HCT116 (cell line): Measurements from ENCODE around the gene PDZD4. TPM values are rescaled to one million over a fixed set of nuclear protein-coding genes. Genes with fewer than 3 reads are reported as not detected.

ENCODE experiments used
- ATAC-seq: fragments of 200-7000 bp; cut with Tn5 transposase; 2 replicates; pipeline ENCODE4 v1.9.1; 2020; ENCODE audit warnings: mild to moderate bottlenecking, moderate library complexity
- BruUV-seq: library from RNA; stranded (reverse); fragments of 400-500 nt; replicated peaks from 2 replicates; lab custom pipeline; 2021; lab: Mats Ljungman, UMichigan
- CTCF ChIA-PET: fragments of 300-600 bp; sonication (Branson Sonifier 250); formaldehyde crosslinking; loops from one replicate; lab custom pipeline; 2021; ENCODE audit warnings: antibody characterized with exemption; lab: Charles Lee
- POLR2A ChIA-PET: fragments of 300-600, 350-600 bp; sonication (Branson Sonifier 250); formaldehyde crosslinking; loops from one replicate; lab custom pipeline; 2021; ENCODE audit warnings: antibody characterized with exemption; lab: Charles Lee
- RAD21 ChIA-PET, 2 experiments: fragments of 300-600 bp; sonication (Branson Sonifier 250); formaldehyde crosslinking; loops; one replicate each; lab custom pipeline; 2023; ENCODE audit warnings: low total read pairs in 2 of 2; ENCODE audit not compliant: uncharacterized antibody in 2 of 2, unreplicated experiment in 2 of 2, low non-redundant PET in 1 of 2; lab: Charles Lee
- DNase-seq: peaks from one replicate; pipeline ENCODE4 v3.0.0-alpha.2; 2010; ENCODE audit warnings: low read depth, low spot score
- H2AFZ ChIP-seq: fragments of 200-600 bp; shearing (Covaris generic), sonication (generic); 2 replicates; pipeline ENCODE4 v1.6.1; 2017; ENCODE audit warnings: low read depth, mixed run types, mixed read lengths, antibody characterized with exemption, low read length; ENCODE audit not compliant: poor library complexity, severe bottlenecking
- H3K27ac ChIP-seq: 2 replicates; pipeline ENCODE4 v1.5.1; 2012; ENCODE audit warnings: low read depth, low read length
- H3K27me3 ChIP-seq: fragments of 200-600 bp; sonication (generic); 2 replicates; pipeline ENCODE4 v1.6.1; 2016; ENCODE audit warnings: mixed run types, low read length, mixed read lengths; ENCODE audit not compliant: insufficient read depth
- H3K36me3 ChIP-seq, 2 experiments: fragments of 200-500 bp in 1 of 2; fragments of 200-600 bp in 1 of 2; sonication (Bioruptor generic) in 1 of 2; sonication (generic) in 1 of 2; 2 replicates each; pipeline versions ENCODE4 v1.5.1 to v1.6.1; 2014 to 2016; ENCODE audit warnings: low read length in 2 of 2, inconsistent platforms in 1 of 2, mixed read lengths in 1 of 2, mixed run types in 1 of 2; ENCODE audit not compliant: insufficient read depth in 2 of 2, control insufficient read depth in 1 of 2
- H3K4me1 ChIP-seq, 2 experiments: fragments of 200-600 bp in 1 of 2; sonication (generic) in 1 of 2; 2 replicates each; pipeline versions ENCODE4 v1.5.1 to v1.6.1; 2012 to 2017; ENCODE audit warnings: low read length in 2 of 2, inconsistent platforms in 1 of 2, mild to moderate bottlenecking in 1 of 2, mixed read lengths in 1 of 2, mixed run types in 1 of 2, moderate library complexity in 1 of 2; ENCODE audit not compliant: insufficient read depth in 2 of 2, control insufficient read depth in 1 of 2
- H3K4me2 ChIP-seq: fragments of 200-600 bp; sonication (generic); 2 replicates; pipeline ENCODE4 v1.6.1; 2017; ENCODE audit warnings: mixed run types, low read length, mixed read lengths
- H3K4me3 ChIP-seq, 2 experiments: fragments of 200-600 bp in 1 of 2; sonication (generic) in 1 of 2; replicated peaks in 1 of 2; 2 replicates each; pipeline ENCODE4 v1.5.1; 2011 to 2016; ENCODE audit warnings: low read length in 2 of 2, control low read depth in 1 of 2, low read depth in 1 of 2, mild to moderate bottlenecking in 1 of 2, mixed read lengths in 1 of 2, mixed run types in 1 of 2
- H3K79me2 ChIP-seq: fragments of 200-600 bp; sonication (generic); 2 replicates; pipeline ENCODE4 v1.6.1; 2017; ENCODE audit warnings: mild to moderate bottlenecking, mixed run types, low read length, moderate library complexity, mixed read lengths; ENCODE audit not compliant: insufficient read depth
- H3K9ac ChIP-seq: fragments of 200-600 bp; sonication (generic); 2 replicates; pipeline ENCODE4 v1.6.1; 2016; ENCODE audit warnings: low read length, mixed read lengths
- H3K9me2 ChIP-seq: fragments of 200-600 bp; sonication (generic), shearing (Covaris generic); 2 replicates; pipeline ENCODE4 v1.6.1; 2017; ENCODE audit warnings: mixed run types, mild to moderate bottlenecking, moderate library complexity; ENCODE audit not compliant: insufficient read depth
- H3K9me3 ChIP-seq, 2 experiments: fragments of 200-500 bp in 1 of 2; fragments of 200-600 bp in 1 of 2; sonication (Bioruptor generic) in 1 of 2; sonication (generic) in 1 of 2; 2 replicates each; pipeline ENCODE4 v1.6.1; 2014 to 2017; ENCODE audit warnings: low read length in 2 of 2, mixed read lengths in 2 of 2, inconsistent platforms in 1 of 2, low read depth in 1 of 2, mild to moderate bottlenecking in 1 of 2, mixed run types in 1 of 2, moderate library complexity in 1 of 2; ENCODE audit not compliant: control insufficient read depth in 1 of 2, insufficient read depth in 1 of 2
- H4K20me1 ChIP-seq: fragments of 200-600 bp; sonication (generic), shearing (Covaris generic); 2 replicates; pipeline ENCODE4 v1.6.1; 2017; ENCODE audit warnings: mixed run types, mild to moderate bottlenecking, moderate library complexity; ENCODE audit not compliant: insufficient read depth
- CBX3 ChIP-seq: IDR thresholded peaks from 2 replicates; pipeline ENCODE4 v1.6.1; 2012; ENCODE audit warnings: low read depth
- CEBPB ChIP-seq: IDR thresholded peaks from 2 replicates; pipeline ENCODE4 v1.6.1; 2012; ENCODE audit warnings: low read depth
- CTCF ChIP-seq, 3 experiments: fragments of 200-600 bp in 1 of 3; sonication (generic) in 1 of 3; IDR thresholded peaks in 2 of 3; conservative IDR thresholded peaks in 1 of 3; 2 replicates each; pipeline ENCODE4 v1.5.1; 2012 to 2017; ENCODE audit warnings: low read depth in 2 of 3, low read length in 2 of 3, antibody characterized with exemption in 1 of 3, borderline replicate concordance in 1 of 3, control low read depth in 1 of 3, mild to moderate bottlenecking in 1 of 3, mixed read lengths in 1 of 3, mixed run types in 1 of 3, moderate library complexity in 1 of 3; ENCODE audit not compliant: insufficient read depth in 1 of 3
- EGR1 ChIP-seq: IDR thresholded peaks from 2 replicates; pipeline ENCODE4 v1.6.1; 2012; ENCODE audit warnings: low read depth
- EZH2 ChIP-seq: fragments of 200-600 bp; sonication (generic); IDR thresholded peaks from 2 replicates; pipeline ENCODE4 v1.6.1; 2017; ENCODE audit warnings: antibody characterized with exemption, mixed run types
- EZH2phosphoT487 ChIP-seq: fragments of 200-600 bp; IDR thresholded peaks from 2 replicates; pipeline ENCODE4 v1.6.1; 2018; ENCODE audit warnings: antibody characterized with exemption, borderline replicate concordance
- FOSL1 ChIP-seq: IDR thresholded peaks from 2 replicates; pipeline ENCODE4 v1.6.1; 2012; ENCODE audit warnings: low read depth
- POLR2A ChIP-seq: IDR thresholded peaks from 2 replicates; pipeline ENCODE4 v1.7.0; 2011; ENCODE audit warnings: borderline replicate concordance; ENCODE audit not compliant: insufficient read depth, insufficient read length; ENCODE audit errors: extremely low read depth
- RAD21 ChIP-seq: IDR thresholded peaks from 2 replicates; pipeline ENCODE4 v1.6.1; 2012; ENCODE audit warnings: low read depth, mild to moderate bottlenecking
- REST ChIP-seq: IDR thresholded peaks from 2 replicates; pipeline ENCODE4 v1.6.1; 2012; ENCODE audit warnings: low read depth
- SIN3A ChIP-seq: IDR thresholded peaks from 2 replicates; pipeline ENCODE4 v1.6.1; 2012; ENCODE audit warnings: low read depth
- SP1 ChIP-seq: IDR thresholded peaks from 2 replicates; pipeline ENCODE4 v1.6.1; 2012; ENCODE audit warnings: low read depth
- SRF ChIP-seq: IDR thresholded peaks from 2 replicates; pipeline ENCODE4 v1.6.1; 2012; ENCODE audit warnings: low read depth
- YY1 ChIP-seq: IDR thresholded peaks from 2 replicates; pipeline ENCODE4 v1.6.1; 2011; ENCODE audit warnings: low read length, low read depth, moderate library complexity, mild to moderate bottlenecking; ENCODE audit not compliant: insufficient replicate concordance; ENCODE audit errors: extremely low read depth
- ZFX ChIP-seq: fragments of 450-650 bp; IDR thresholded peaks from 2 replicates; pipeline ENCODE4 v1.6.1; 2017
- ZNF274 ChIP-seq: fragments of 200-500 bp; sonication (Bioruptor generic); IDR thresholded peaks from 2 replicates; pipeline ENCODE4 v1.6.1; 2014; ENCODE audit warnings: mild to moderate bottlenecking, low read depth, low read length, inconsistent platforms
- intact Hi-C: fragments of 100-400 bp; cut with micrococcal nuclease; formaldehyde crosslinking; loops from 2 replicates; pipeline ENCODE4 v1.10.0; 2022
- total RNA-seq: library from RNA; stranded (reverse); gene quantifications from one replicate; pipeline ENCODE4 v1.2.1, GENCODE V29; 2021; ENCODE audit not compliant: unreplicated experiment
- TF ChIP-seq, protein P1 (sequence below): IDR thresholded peaks from 2 replicates; pipeline ENCODE4 v1.6.1; 2012

PDZD4 gene
- total RNA-seq, 1 experiment from 2014 or later = 0.30 TPM

GRCh38 chrX:153773741-153774575, 56.4 kb downstream of the PDZD4 start:
- no peak for TF ChIP-seq CEBPB
- no peak for TF ChIP-seq EGR1
- TF ChIP-seq, protein P1, sequence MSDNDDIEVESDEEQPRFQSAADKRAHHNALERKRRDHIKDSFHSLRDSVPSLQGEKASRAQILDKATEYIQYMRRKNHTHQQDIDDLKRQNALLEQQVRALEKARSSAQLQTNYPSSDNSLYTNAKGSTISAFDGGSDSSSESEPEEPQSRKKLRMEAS = no peak
- TF ChIP-seq RAD21 = no peak
- no peak for TF ChIP-seq POLR2A
- no peak for TF ChIP-seq CTCF (IDR thresholded peaks at IDR 0.05 in 2 of 3, conservative IDR thresholded peaks at IDR 0.05 in 1 of 3; ENCODE audit: borderline replicate concordance in 1 of 3, insufficient read depth in 1 of 3, low read depth in 2 of 3, low read length in 2 of 3)
- no peak for TF ChIP-seq ZNF274
- no peak for TF ChIP-seq REST
- no peak for TF ChIP-seq EZH2
- TF ChIP-seq ZFX = no peak
- no peak for TF ChIP-seq SP1
- TF ChIP-seq YY1 = no peak
- no peak for TF ChIP-seq EZH2phosphoT487
- no peak for TF ChIP-seq SRF
- TF ChIP-seq SIN3A = no peak
- no peak for TF ChIP-seq FOSL1
- no peak for TF ChIP-seq CBX3
- H3K9me2 ChIP-seq = no peaks in the 10 kb centered on the region
- no peaks in the 10 kb centered on the region for H4K20me1 ChIP-seq
- BruUV-seq = no TSS peak
- DNase-seq = no peak
- ChIA-PET RAD21 (no interaction called here), POLR2A (no interaction called here), CTCF (no interaction called here)
- H3K4me1 ChIP-seq = peaks cover 0 to 6% of the 10 kb centered on the region in 2 experiments; a peak in 1 of 4 replicates
- H3K79me2 ChIP-seq = no peaks in the 10 kb centered on the region
- no peak overlapping the region for H3K4me2 ChIP-seq
- no peaks in the 10 kb centered on the region for H3K36me3 ChIP-seq
- intact Hi-C loops = no loop called here
- H3K27ac ChIP-seq = no peak overlapping the region
- ATAC-seq = no peak
- H3K9me3 ChIP-seq = no peaks in the 10 kb centered on the region
- H3K4me3 ChIP-seq = no peak overlapping the region
- H3K27me3 ChIP-seq = no peaks in the 10 kb centered on the region
- no peak overlapping the region for H3K9ac ChIP-seq
- no peak overlapping the region for H2AFZ ChIP-seq
